Measurements from ENCODE around the gene LCT.
"Not testable (repeated sequence)": the region's sequence is repeated elsewhere in the genome, so short reads cannot be mapped to it uniquely, and the experiment has no call there.

The LCT gene

GRCh38 chr2:135831180-135831812 is 5.7 kb downstream of the LCT start:
- no peak for DNase-seq (ENCODE audit: low read depth, low spot score)

- no peak for DNase-seq (ENCODE audit: low read depth, low spot score)
Observed at GRCh38 chr2:135829378-135830135, 7.4 kb downstream of the LCT start.

- no peak for DNase-seq (ENCODE audit: low read depth, low spot score)
Observed at GRCh38 chr2:135826544-135826943, 10.4 kb downstream of the LCT start.

- DNase-seq (ENCODE audit: low read depth, low spot score) = no peak
Observed at GRCh38 chr2:135825550-135826176, 11.3 kb downstream of the LCT start.

GRCh38 chr2:135825131-135825530 is 11.9 kb downstream of the LCT start:
- DNase-seq (ENCODE audit: low read depth, low spot score) = no peak

GRCh38 chr2:135822855-135823254 is 14.1 kb downstream of the LCT start:
- no peak for DNase-seq (ENCODE audit: low read depth, low spot score)

- no peak for DNase-seq (ENCODE audit: low read depth, low spot score)
Observed at GRCh38 chr2:135821190-135821589, 15.8 kb downstream of the LCT start.

- no peak for DNase-seq (ENCODE audit: low read depth, low spot score)
Observed at GRCh38 chr2:135820003-135820618, 16.9 kb downstream of the LCT start.

- no peak for DNase-seq (ENCODE audit: low read depth, low spot score)
Observed at GRCh38 chr2:135818937-135819610, 17.9 kb downstream of the LCT start.

- no peak for DNase-seq (ENCODE audit: low read depth, low spot score)
Observed at GRCh38 chr2:135817951-135818350, 19.0 kb downstream of the LCT start.

GRCh38 chr2:135817466-135817865 is 19.5 kb downstream of the LCT start:
- no peak for DNase-seq (ENCODE audit: low read depth, low spot score)

- no peak for DNase-seq (ENCODE audit: low read depth, low spot score)
Observed at GRCh38 chr2:135815269-135815668, 21.7 kb downstream of the LCT start.

- DNase-seq (ENCODE audit: low read depth, low spot score) = no peak
Observed at GRCh38 chr2:135812907-135813511, 24.0 kb downstream of the LCT start.

- not testable (repeated sequence) for DNase-seq (ENCODE audit: low read depth, low spot score)
Observed at GRCh38 chr2:135807874-135808273, 29.1 kb downstream of the LCT start.

- DNase-seq (ENCODE audit: low read depth, low spot score) = no peak
Observed at GRCh38 chr2:135803278-135803677, 33.7 kb downstream of the LCT start.

- no peak for DNase-seq (ENCODE audit: low read depth, low spot score)
Observed at GRCh38 chr2:135802350-135802749, 34.6 kb downstream of the LCT start.

GRCh38 chr2:135800513-135801460 is 36.2 kb downstream of the LCT start:
- no peak for DNase-seq (ENCODE audit: low read depth, low spot score)

- DNase-seq (ENCODE audit: low read depth, low spot score) = no peak
Observed at GRCh38 chr2:135799738-135800137, 37.2 kb downstream of the LCT start.

- no peak for DNase-seq (ENCODE audit: low read depth, low spot score)
Observed at GRCh38 chr2:135798762-135799161, 38.2 kb downstream of the LCT start.

- DNase-seq (ENCODE audit: low read depth, low spot score) = no peak
Observed at GRCh38 chr2:135798275-135798705, 38.7 kb downstream of the LCT start.

Data from iPS DF 19.7 (cell line).